ENCODE measurements around the gene CCDC127. TPM values are rescaled to one million over a fixed set of nuclear protein-coding genes. Genes with fewer than 3 reads are reported as not detected.
"Not testable (repeated sequence)": the region's sequence is repeated elsewhere in the genome, so short reads cannot be mapped to it uniquely, and the experiment has no call there.

Gene CCDC127
- total and polyA plus RNA-seq, 12 donors, result 3.0 to 9.7 (median 6.5) TPM

- intact Hi-C loops (cut with DNase I), result no loop called here
- TF ChIP-seq POLR2A (IDR thresholded peaks at IDR 0.05), result no peak
- TF ChIP-seq CTCF (IDR thresholded peaks at IDR 0.05), result no peak
- no peaks in the 10 kb centered on the region for H3K9me3 ChIP-seq (replicated peaks in 1 of 3)
- no peaks in the 10 kb centered on the region for H3K27me3 ChIP-seq
- peak in 2 of 7 donors; percentile 5 to 11 for DNase-seq
- no peaks in the 10 kb centered on the region for H3K36me3 ChIP-seq (replicated peaks in 1 of 2)
- 73 to 77% (median 75%) methylated on average over 8 to 18 of the region's 18 CpGs for WGBS, 4 donors
- H3K4me1 ChIP-seq (replicated peaks in 1 of 2), result no peaks in the 10 kb centered on the region
- H3K27ac ChIP-seq, result no peak overlapping the region
- no peak overlapping the region for H3K4me3 ChIP-seq
These were observed 49.8 kb downstream of the CCDC127 start for GRCh38 chr5:167982-168660.

- no peak overlapping the region for H3K4me3 ChIP-seq
- no peak for TF ChIP-seq CTCF (IDR thresholded peaks at IDR 0.05)
- TF ChIP-seq POLR2A (IDR thresholded peaks at IDR 0.05), result no peak
- 89 to 94% (median 92%) methylated on average over 3 to 7 of the region's 7 CpGs for WGBS, 4 donors
- no peaks in the 10 kb centered on the region for H3K27me3 ChIP-seq
- intact Hi-C loops (cut with DNase I), result no loop called here
- peak in 3 of 7 donors; percentile 1 to 4 (median 4) for DNase-seq
- no peaks in the 10 kb centered on the region for H3K36me3 ChIP-seq (replicated peaks in 1 of 2)
- no peak overlapping the region for H3K27ac ChIP-seq
- no peaks in the 10 kb centered on the region for H3K4me1 ChIP-seq (replicated peaks in 1 of 2)
- H3K9me3 ChIP-seq (replicated peaks in 1 of 3), result no peaks in the 10 kb centered on the region
These were observed 50.4 kb downstream of the CCDC127 start for GRCh38 chr5:167511-167910.

DNA sequence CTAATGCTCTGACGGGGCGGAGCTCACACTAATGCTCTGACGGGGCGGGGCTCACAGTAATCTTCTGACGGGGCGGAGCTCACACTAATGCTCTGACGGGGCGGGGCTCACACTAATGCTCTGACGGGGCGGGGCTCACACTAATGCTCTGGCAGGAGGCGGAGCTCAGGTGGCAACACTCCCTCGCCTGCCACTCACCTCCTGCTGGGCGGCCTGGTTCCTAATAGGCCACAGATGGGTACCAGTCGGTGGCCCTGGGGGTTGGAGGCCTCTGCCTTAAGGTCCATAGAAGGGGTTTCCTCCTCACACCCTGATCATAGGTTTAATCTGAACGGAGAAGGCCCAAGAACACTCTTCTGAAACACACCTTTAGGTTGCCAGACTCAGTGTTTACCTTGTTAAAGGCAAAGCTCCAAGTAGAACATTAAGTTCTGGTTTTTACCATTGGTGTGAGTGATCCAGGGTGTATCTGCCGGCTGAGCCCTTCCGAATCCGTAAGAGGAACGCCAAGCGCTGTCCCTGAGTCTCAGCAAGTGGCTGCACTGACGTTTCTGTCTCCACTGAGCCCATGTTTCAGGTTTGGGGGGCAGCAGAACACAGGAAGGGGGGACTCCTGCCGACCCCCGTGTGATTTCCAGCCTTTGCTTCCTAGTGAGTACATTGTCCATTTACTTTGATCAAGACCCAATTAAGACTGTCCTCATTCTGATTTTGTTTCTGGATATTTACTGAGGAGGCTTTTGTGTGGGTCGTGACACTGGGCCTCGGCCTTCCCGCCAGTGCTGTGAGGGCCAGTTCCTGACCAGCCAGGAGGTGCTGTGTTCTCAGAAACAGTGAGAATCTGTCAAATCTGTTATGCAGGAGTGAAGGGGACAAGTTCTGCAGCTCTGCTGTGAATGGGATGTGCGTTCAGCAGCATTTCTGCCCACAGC lies 51.2 kb downstream of the CCDC127 start:
- H3K4me1 ChIP-seq (replicated peaks in 1 of 2), result no peaks in the 10 kb centered on the region
- 85 to 94% (median 89%) methylated on average over 10 to 24 of the region's 27 CpGs for WGBS, 4 donors

GRCh38 chr5:164783-165182 lies 53.2 kb downstream of the CCDC127 start:
- H3K36me3 ChIP-seq (replicated peaks in 1 of 2); intact Hi-C loops (cut with DNase I); H3K27me3 ChIP-seq; H3K27ac ChIP-seq; H3K9me3 ChIP-seq (replicated peaks in 1 of 3); H3K4me1 ChIP-seq (replicated peaks in 1 of 2); H3K4me3 ChIP-seq: not testable (repeated sequence)
- peak in 1 of 7 donors; percentile 1 for DNase-seq
- WGBS, 4 donors, result 74 to 91% (median 81%) methylated on average over 9 to 22 of the region's 25 CpGs; no CpG with 5 or more reads in 1 of the 4 donors

More for the DNA sequence above, 51.2 kb downstream of the CCDC127 start:
- intact Hi-C loops (cut with DNase I), result no loop called here
- Histone ChIP-seq H3K4me3 (no peak overlapping the region), H3K27ac (no peak overlapping the region), H3K36me3 (replicated peaks in 1 of 2) (no peaks in the 10 kb centered on the region), H3K27me3 (no peaks in the 10 kb centered on the region), H3K9me3 (replicated peaks in 1 of 3) (no peaks in the 10 kb centered on the region)
- DNase-seq, result peak in 2 of 7 donors; percentile 2 to 5
- TF ChIP-seq CTCF (IDR thresholded peaks at IDR 0.05) (no peak), POLR2A (IDR thresholded peaks at IDR 0.05) (no peak)
